Activated effector memory CD4-positive, alpha-beta T cell treated with Interleukin-2 at 50 U/mL for 16 hours (primary cell): ENCODE data around the gene NLRP4.
"Not testable (repeated sequence)": the region's sequence is repeated elsewhere in the genome, so short reads cannot be mapped to it uniquely, and the experiment has no call there.

ENCODE experiments used
- DNase-seq: peaks from one replicate; pipeline ENCODE4 v3.0.0-alpha.2; 2020

NLRP4 gene

DNA sequence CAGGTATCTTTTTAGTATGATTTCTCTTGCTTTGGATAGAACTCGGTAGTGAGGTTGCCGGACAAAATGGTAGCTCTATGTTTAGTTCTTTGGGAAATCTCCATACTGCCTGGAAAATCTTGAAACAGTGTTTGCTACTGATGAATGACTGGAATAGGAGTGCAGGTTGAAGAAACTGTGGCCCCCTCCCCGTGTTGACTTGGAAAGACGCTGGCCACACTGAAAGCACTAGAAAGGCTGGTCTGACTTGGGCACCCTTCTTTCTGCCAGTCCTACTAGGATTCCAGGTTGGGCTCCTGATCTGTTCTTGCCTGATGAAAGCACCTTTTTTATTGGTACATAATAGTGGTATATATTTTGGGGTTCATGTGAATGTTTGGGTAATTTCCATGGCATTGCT is 46.3 kb downstream of the NLRP4 start:
- no peak for DNase-seq

DNA sequence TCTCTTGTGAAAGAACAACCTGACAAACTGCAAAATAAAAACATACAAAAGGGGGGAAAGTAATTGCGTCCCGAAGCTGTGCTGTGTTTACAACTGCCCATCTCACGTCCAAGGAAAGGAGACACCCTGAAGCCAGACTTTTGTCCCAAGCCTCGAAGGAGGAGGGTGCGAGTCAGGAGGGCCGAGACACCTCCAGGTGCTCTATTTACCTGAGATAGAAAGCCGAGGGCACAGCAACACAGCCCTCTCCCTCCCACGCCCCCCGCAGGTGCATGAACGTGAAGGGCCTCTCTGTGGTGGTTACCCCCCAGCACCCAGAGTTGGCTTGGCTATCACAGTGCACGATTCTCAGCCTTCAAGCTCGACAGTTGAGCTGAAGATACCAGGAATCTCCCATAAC is 62.6 kb downstream of the NLRP4 start:
- DNase-seq: no peak

DNA sequence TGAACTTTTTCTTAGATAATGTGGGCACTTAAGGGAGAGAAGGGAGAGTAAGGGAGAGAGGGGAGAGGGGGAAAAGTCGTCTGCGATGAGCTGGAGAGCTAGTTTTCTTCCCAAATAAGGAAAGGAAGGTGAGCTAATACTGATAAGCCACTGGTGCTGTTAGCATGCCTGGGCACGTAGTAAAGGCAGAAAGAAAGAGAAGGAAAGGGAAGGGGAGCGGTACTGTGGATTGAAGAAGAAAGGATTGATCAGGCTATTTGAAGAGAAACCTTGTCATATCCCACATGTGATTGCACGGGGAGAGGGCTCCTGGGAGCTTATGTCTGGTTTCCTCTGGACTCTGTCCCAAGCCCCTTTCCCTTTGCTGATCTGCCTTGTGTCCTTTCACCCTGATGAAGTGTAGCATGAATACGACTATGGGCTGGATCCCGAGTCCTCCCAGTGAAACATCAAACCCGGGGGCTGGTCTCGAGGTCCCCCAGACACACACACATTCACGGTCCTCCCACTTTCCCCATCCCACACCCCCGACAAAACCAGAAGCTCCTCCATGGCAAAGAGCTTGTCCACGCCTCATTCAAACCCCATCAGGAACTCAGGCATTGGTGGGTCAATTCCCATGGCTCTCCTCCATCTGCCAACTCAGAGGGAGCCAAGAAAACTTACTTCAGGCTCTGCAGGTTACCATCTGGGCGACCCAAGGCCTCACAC is 65.2 kb downstream of the NLRP4 start:
- DNase-seq: no peak

DNA sequence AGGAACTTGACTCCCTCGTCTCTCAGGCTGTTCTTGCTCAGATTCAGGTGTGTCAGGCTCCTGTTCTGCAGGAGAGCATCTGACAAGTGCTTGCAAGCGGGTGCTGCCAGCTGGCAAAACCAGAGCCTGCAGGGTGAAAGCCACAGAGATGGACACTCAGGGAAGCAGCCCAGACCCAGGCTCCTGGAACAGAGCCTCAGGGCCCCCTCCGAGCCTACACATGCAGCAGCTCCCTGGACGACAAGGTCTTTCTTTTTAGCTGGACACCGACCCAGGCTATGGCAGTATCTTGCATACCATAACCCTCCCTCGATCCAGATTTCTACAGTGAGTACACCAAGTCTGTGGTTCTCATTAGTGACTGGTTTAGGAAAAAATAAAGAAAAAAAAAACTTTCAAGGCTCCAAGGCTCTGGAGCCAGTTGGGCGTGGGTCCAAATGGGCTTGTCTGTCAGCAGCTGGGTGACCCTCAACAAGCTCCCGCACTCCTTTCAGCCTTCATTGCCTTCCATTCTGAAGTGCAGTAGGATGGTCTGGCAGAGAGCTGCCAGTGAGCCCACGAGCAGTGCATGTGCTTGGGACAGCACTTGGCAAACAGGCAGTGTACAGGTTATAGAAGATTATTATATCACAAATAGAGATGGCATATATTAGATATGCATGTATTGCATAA is 65.9 kb downstream of the NLRP4 start:
- DNase-seq: no peak

DNA sequence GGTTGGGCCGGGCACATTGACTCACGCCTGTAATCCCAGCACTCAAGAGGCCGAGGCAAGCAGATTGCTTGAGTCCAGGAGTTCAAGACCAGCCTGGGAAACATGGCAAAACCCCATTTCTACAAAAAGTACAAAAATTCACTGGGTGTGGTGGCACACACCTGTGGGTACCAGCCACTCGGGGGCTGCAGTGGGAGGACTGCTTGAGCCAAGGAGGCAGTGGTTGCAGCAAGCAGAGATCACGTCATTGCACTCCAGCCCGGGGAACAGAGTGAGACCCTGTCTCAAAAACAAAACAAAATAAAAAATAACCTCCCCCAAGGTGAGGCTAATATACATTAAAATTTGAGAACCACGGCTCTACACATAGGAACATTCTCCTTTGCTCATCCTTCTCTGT is 70.9 kb downstream of the NLRP4 start:
- DNase-seq: no peak

DNA sequence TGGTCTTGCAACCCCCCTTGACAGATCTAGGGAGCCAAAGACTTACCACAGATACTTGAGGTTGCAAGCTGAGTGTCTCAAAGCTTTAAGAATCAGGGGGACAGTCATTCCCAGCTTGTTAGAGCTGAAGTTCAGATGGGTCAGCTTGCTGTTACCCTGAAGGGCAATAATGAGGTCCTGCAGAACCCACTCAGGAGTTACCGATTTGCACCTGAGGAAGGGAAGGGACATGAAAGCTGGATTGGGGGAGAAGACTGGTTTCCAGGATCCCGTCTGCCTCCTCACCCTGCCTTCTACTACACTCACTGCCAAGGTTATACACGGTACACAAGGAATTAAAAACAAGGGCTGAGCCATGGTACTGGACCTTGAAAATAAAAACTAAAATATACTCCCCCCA is 71.4 kb downstream of the NLRP4 start:
- no peak for DNase-seq

DNA sequence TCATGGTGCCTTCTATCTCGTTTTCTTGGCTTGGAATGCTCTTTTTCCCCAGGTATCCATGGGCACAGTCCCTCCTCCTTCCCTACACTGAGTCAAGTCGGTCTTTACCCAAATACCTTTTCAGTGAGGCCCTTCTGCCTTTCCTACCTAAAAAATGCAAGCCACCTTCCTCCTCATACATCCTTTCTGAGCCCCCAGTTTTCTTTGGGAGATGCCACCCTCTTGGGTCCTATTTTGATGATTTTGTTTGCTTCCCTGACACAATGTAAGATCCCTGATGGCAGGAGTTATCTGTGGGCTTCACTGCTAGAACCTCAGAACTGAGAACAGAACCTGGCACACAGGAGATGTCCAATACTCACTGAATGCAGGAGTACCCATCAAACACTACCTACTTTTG is 73.5 kb downstream of the NLRP4 start:
- no peak for DNase-seq

DNA sequence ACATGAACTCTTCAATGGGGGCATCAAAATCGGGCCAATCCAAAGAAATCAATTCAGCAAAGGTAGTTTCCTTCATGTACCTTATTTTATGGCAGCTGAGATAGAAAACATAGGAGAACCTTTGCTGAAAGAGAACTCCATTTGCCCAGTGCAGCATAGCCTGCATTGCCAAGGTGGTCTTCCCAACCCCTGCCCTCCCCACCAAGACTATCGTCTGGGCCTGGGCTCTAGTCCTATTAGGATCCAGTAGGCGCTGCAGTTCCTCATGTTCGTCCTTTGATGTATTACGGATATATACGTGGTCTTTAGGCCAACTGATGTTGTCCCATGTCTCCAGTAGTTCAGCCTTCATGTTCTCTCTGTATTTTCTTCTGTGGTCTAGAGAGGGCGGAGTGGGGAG is 76.6 kb downstream of the NLRP4 start:
- DNase-seq: no peak

DNA sequence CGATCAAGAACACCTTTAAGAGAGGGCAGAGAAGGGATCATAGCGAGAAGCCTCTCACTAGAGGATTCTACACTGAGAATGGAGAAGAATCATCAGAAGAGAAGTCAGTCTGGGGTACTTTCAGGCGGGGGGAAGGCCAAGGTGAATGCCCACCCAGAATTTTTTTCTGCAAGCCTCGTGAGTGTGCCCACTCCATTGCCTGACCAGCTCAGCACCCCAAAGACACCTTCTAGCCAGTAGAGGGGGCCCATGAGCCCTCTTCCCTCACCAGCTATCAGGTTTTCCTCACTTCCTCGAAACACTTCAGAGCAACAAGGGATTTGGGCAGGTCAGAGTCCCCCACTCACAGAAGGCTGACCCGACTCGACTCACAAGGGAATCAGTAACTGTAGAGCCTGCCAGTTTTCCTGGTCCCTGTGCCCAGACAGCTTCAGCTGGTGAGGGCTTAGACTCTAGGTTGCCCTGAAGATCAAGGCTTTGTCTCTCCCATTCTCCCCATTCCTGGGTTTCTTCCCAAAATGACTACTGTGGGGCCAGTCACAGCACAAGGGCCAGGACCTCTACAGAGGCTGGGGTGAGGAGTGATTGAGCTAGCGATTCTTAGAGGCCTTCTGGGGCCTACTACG is 77.4 kb downstream of the NLRP4 start:
- no peak for DNase-seq

DNA sequence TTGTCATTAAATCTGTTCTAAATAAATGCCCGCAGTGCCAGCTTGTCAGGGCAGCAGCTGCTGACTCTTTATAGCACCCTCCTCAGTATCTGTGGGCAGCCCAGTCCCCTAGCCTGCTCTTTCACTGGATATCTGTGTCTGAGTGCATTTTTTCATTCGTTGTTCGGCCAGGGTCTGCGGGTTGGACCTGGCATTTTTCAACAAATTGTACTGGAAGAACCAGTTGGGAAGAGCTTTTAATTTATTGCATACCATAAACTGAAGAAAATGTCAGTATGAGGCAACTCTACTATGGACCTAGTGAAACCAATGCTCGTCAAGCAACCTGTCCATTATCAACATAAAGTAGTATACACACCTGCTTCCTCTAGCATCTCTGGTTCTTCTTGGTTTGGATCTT is 87.2 kb downstream of the NLRP4 start:
- no peak for DNase-seq

DNA sequence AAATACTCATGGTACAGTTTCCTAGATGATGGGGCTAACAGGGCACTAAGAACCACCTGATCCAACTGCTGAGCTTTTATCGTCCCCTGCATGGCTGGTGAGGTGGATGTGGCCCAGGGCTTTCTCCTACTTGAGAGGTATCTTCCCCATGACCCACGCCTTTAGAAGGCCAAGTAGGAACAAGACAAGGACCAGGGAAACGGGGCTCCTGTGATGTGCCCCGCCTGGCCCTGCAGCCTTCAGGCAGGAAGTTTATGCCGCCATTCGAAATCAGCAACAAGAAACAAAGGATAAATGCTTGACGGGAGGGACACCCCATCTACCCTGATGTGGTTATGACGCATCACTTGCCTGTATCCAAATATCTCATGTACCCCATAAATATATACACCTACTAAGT is 91.7 kb downstream of the NLRP4 start:
- DNase-seq: no peak

DNA sequence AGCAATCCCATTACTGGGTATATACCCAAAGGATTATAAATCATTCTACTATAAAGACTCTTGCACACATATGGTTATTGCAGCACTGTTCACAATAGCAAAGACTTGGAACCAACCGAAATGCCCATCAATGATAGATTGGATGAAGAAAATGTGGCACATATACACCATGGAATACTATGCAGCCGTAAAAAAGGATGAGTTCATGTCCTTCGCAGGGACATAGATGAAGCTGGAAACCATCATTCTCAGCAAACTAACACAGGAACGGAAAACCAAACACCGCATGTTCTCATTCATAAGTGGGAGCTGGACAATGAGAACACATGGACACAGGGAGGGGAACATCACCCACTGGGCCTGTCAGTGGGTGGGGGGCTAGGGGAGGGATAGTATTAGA is 92.9 kb downstream of the NLRP4 start:
- not testable (repeated sequence) for DNase-seq

DNA sequence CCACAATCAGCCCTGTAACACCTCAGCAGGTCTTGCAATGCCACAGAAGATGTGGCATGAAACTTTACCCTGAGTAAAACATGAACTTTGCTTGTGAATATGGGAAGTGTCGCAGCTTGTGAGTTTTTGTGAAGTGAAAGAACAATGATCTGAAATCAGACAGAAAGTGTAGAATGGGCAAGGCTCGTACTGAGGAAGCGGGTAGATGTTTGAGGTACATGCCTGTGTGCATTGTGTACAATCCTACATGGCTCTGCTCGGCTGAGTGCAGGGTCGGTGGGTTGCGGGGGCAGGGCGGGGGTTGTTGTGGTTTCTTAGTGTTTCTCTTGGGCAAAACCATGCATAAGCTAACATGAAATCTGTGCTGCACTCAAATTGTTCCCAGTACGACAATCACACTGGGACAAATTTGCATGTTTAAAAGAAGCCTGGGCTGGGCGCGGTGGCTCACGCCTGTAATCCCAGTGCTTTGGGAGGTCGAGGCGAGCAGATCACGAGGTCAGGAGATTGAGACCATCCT is 94.7 kb downstream of the NLRP4 start:
- DNase-seq: no peak
